GM12865 (cell line): ENCODE data around the gene C8G.

ENCODE experiments used
- DNase-seq: peaks from one replicate; pipeline ENCODE4 v3.0.0; 2010; ENCODE audit warnings: low read depth
- H3K4me3 ChIP-seq: 2 replicates; pipeline ENCODE4 v1.5.1; 2011; ENCODE audit warnings: mild to moderate bottlenecking, low read depth, low read length, control low read depth
- TF ChIP-seq, protein P1 (sequence below): IDR thresholded peaks from 2 replicates; pipeline ENCODE4 v1.5.1; 2011; ENCODE audit warnings: low read length, control low read depth, low read depth, inconsistent platforms; ENCODE audit not compliant: insufficient read depth; ENCODE audit errors: missing control alignments

C8G gene

DNA sequence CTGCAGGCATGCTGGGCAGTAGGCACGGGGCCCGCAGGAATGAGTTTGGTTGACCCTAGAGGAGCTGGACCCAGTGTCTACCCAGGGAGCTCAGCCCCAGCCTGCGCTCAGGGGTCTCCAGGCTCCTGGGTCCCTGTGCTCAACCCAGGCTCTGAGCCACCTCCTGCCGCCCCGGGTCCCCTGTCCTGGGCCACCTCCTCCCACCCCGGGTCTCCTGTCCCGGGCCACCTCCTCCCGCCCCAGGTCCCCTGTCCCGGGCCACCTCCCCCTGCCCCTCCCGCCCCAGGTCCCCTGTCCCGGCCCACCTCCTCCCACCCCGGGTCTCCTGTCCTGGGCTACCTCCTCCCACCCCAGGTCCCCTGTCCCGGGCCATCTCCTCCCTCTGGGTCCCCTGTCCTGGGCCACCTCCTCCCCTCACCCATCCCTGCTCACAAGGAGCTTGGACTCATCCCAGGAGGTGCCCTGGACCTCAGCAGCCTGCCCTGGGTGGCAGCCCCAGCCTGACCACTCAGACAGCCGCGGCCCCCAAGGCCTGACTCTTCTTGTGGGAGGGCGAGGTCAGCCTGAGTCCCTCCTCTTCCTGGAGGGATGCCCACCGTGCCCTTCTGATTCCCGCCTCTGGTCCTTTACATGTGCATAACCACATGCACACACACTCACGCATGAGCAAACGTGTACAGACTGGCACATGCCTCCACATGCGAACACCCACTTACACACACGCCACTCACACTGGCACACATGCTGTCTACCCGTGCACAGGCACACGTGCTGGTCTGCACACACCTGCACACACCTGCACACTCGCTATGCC lies 9.4 kb downstream of the C8G start:
- no peak for DNase-seq
- H3K4me3 ChIP-seq, result no peak overlapping the region
- TF ChIP-seq, protein P1, sequence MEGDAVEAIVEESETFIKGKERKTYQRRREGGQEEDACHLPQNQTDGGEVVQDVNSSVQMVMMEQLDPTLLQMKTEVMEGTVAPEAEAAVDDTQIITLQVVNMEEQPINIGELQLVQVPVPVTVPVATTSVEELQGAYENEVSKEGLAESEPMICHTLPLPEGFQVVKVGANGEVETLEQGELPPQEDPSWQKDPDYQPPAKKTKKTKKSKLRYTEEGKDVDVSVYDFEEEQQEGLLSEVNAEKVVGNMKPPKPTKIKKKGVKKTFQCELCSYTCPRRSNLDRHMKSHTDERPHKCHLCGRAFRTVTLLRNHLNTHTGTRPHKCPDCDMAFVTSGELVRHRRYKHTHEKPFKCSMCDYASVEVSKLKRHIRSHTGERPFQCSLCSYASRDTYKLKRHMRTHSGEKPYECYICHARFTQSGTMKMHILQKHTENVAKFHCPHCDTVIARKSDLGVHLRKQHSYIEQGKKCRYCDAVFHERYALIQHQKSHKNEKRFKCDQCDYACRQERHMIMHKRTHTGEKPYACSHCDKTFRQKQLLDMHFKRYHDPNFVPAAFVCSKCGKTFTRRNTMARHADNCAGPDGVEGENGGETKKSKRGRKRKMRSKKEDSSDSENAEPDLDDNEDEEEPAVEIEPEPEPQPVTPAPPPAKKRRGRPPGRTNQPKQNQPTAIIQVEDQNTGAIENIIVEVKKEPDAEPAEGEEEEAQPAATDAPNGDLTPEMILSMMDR, result no peak

GRCh38 chr9:136955202-136955942 lies 10.3 kb downstream of the C8G start:
- DNase-seq, result no peak
- no peak overlapping the region for H3K4me3 ChIP-seq
- TF ChIP-seq, protein P1, result no peak

GRCh38 chr9:136955943-136956335 lies 10.9 kb downstream of the C8G start:
- TF ChIP-seq, protein P1, result no peak

DNA sequence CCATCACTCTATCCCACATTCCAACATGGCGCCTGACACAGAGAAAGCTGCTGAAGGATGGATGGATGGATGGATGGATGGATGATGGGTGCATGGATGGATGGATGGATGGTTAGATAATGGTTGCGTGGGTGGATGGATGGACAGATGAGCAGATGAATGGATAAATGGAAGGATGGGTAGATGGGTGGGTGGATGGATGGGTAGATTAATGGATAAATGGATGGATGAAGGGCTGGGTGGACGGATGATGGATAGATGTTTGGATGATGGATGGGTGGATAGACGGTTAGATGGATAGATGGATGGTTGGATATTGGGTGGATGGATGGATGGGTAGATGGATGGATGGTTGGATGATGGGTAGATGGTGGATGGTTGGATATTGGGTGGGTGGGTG lies 11.6 kb downstream of the C8G start:
- no peak for DNase-seq
- TF ChIP-seq, protein P1, result no peak

More at GRCh38 chr9:136955943-136956335, 10.9 kb downstream of the C8G start:
- no peak overlapping the region for H3K4me3 ChIP-seq
- DNase-seq, result no peak

DNA sequence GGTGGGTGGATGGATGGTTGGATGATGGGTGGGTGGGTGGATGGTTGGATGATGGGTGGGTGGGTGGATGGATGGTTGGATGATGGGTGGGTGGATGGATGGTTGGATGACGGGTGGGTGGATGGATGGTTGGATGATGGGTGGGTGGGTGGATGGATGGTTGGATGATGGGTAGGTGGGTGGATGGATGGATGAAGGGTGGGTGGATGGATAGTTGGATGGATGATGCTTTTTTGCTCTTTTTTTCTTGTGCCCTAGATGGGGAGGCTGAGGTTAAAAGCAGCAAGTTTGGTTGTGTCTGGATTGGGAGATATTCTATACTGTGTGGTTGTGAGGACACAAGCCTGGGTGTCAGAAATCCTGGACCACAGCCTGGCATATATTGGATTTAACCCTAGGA lies 12.4 kb downstream of the C8G start:
- TF ChIP-seq, protein P1, result no peak
- no peak overlapping the region for H3K4me3 ChIP-seq

More for the DNA sequence above, 11.6 kb downstream of the C8G start:
- no peak overlapping the region for H3K4me3 ChIP-seq

GRCh38 chr9:136957901-136958300 lies 12.9 kb downstream of the C8G start:
- no peak for DNase-seq
- H3K4me3 ChIP-seq, result no peak overlapping the region
- TF ChIP-seq, protein P1, result no peak

More for the DNA sequence above, 12.4 kb downstream of the C8G start:
- DNase-seq, result no peak
